ENCODE results near the gene RPS10. TPM values are rescaled to one million over a fixed set of nuclear protein-coding genes. Genes with fewer than 3 reads are reported as not detected.

The RPS10 gene
- polyA plus RNA-seq, 3 donors = 645 to 2,603 (median 1,054) TPM

GRCh38 chr6:34441526-34441925, 15.7 kb upstream of the RPS10 start:
- Histone ChIP-seq H3K27ac (ENCODE audit: low read depth in 1 of 2, low read length in 2 of 2) (no peak overlapping the region), H3K4me2 (replicated peaks; ENCODE audit: extremely low read depth, low read length, poor library complexity, severe bottlenecking) (no peak overlapping the region), H2AFZ (ENCODE audit: insufficient read depth, low read depth, low read length, poor library complexity, severe bottlenecking) (no peak overlapping the region), H3K4me1 (ENCODE audit: control insufficient read depth in 1 of 2, insufficient read depth in 2 of 2, low read length in 2 of 2) (no peaks in the 10 kb centered on the region), H3K36me3 (replicated peaks in 1 of 2; ENCODE audit: control insufficient read depth in 1 of 2, insufficient read depth in 2 of 2, low read length in 2 of 2) (no peaks in the 10 kb centered on the region), H3K79me2 (ENCODE audit: insufficient read depth, low read length) (no peaks in the 10 kb centered on the region), H3K4me3 (replicated peaks in 1 of 3; ENCODE audit: low read depth in 2 of 3, low read length in 3 of 3) (no peak overlapping the region), H3K9me3 (replicated peaks in 1 of 2; ENCODE audit: control insufficient read depth in 1 of 2, insufficient read depth in 1 of 2, low read length in 2 of 2) (peaks cover 0 to 4% of the 10 kb centered on the region in 2 donors), H4K20me1 (ENCODE audit: insufficient read depth, low read length) (no peaks in the 10 kb centered on the region), H3K9ac (ENCODE audit: insufficient read depth, low read length, poor library complexity, severe bottlenecking) (no peak overlapping the region), H3K27me3 (ENCODE audit: control insufficient read depth in 2 of 2, insufficient read depth in 2 of 2, low read length in 2 of 2) (no peaks in the 10 kb centered on the region)
- no peak overlapping the region for H3K27ac Mint-ChIP-seq
- peaks cover 0 to 14% (median 4%) of the 10 kb centered on the region in 7 donors for H3K9me3 Mint-ChIP-seq
- H3K36me3 Mint-ChIP-seq = no peaks in the 10 kb centered on the region
- no peak overlapping the region for H3K4me3 Mint-ChIP-seq
- 50% methylated on average over 2 of the region's 5 CpGs for WGBS (ENCODE audit: insufficient coverage)
- H3K27me3 Mint-ChIP-seq (ENCODE audit: low read depth in 3 of 3) = peaks cover 0 to 3% (median 1%) of the 10 kb centered on the region in 3 donors
- intact Hi-C loops (cut with micrococcal nuclease) = no loop called here
- H3K4me1 Mint-ChIP-seq = no peaks in the 10 kb centered on the region
- no peak for TF ChIP-seq CTCF (IDR thresholded peaks at IDR 0.05)
- no peak for DNase-seq

- no CpG with 5 or more reads among the region's 3 CpGs for WGBS (ENCODE audit: insufficient coverage)
- Mint-ChIP-seq H3K4me1 (no peaks in the 10 kb centered on the region), H3K27me3 (ENCODE audit: low read depth in 3 of 3) (peaks cover under 1 to 2% (median 1%) of the 10 kb centered on the region in 3 donors), H3K9me3 (peaks cover 0 to 15% (median 4%) of the 10 kb centered on the region in 7 donors), H3K27ac (no peak overlapping the region), H3K36me3 (no peaks in the 10 kb centered on the region), H3K4me3 (no peak overlapping the region)
- intact Hi-C loops (cut with micrococcal nuclease) = no loop called here
- H3K4me3 ChIP-seq (replicated peaks in 1 of 3; ENCODE audit: low read depth in 2 of 3, low read length in 3 of 3) = no peak overlapping the region
- no peaks in the 10 kb centered on the region for H3K4me1 ChIP-seq (ENCODE audit: control insufficient read depth in 1 of 2, insufficient read depth in 2 of 2, low read length in 2 of 2)
- H4K20me1 ChIP-seq (ENCODE audit: insufficient read depth, low read length) = no peaks in the 10 kb centered on the region
- no peak overlapping the region for H3K9ac ChIP-seq (ENCODE audit: insufficient read depth, low read length, poor library complexity, severe bottlenecking)
- H3K27ac ChIP-seq (ENCODE audit: low read depth in 1 of 2, low read length in 2 of 2) = no peak overlapping the region
- peaks cover 0 to 4% of the 10 kb centered on the region in 2 donors for H3K9me3 ChIP-seq (replicated peaks in 1 of 2; ENCODE audit: control insufficient read depth in 1 of 2, insufficient read depth in 1 of 2, low read length in 2 of 2)
- no peak overlapping the region for H3K4me2 ChIP-seq (replicated peaks; ENCODE audit: extremely low read depth, low read length, poor library complexity, severe bottlenecking)
- H3K27me3 ChIP-seq (ENCODE audit: control insufficient read depth in 2 of 2, insufficient read depth in 2 of 2, low read length in 2 of 2) = no peaks in the 10 kb centered on the region
- H2AFZ ChIP-seq (ENCODE audit: insufficient read depth, low read depth, low read length, poor library complexity, severe bottlenecking) = no peak overlapping the region
- TF ChIP-seq CTCF (IDR thresholded peaks at IDR 0.05) = no peak
- no peaks in the 10 kb centered on the region for H3K36me3 ChIP-seq (replicated peaks in 1 of 2; ENCODE audit: control insufficient read depth in 1 of 2, insufficient read depth in 2 of 2, low read length in 2 of 2)
- no peak for DNase-seq
- H3K79me2 ChIP-seq (ENCODE audit: insufficient read depth, low read length) = no peaks in the 10 kb centered on the region
Measured at GRCh38 chr6:34439442-34439841, 13.6 kb upstream of the RPS10 start.

Measured in CD14-positive monocyte (primary cell).